Glutamatergic neuron (in vitro differentiated cells): Measurements from ENCODE around the gene MPG. TPM values are rescaled to one million over a fixed set of nuclear protein-coding genes. Genes with fewer than 3 reads are reported as not detected.

Experiments
- DNase-seq: peaks from one replicate; pipeline ENCODE4 v3.0.0; 2022
- H3K27ac Mint-ChIP-seq: one replicate; pipeline ENCODE4 v1.8.0; 2020; ENCODE audit warnings: mild to moderate bottlenecking, mixed read lengths, inconsistent platforms; ENCODE audit not compliant: unreplicated experiment
- H3K27me3 Mint-ChIP-seq: one replicate; pipeline ENCODE4 v1.8.0; 2020; ENCODE audit warnings: mild to moderate bottlenecking, moderate library complexity, mixed read lengths, inconsistent platforms; ENCODE audit not compliant: unreplicated experiment
- H3K36me3 Mint-ChIP-seq: one replicate; pipeline ENCODE4 v1.8.0; 2020; ENCODE audit warnings: mild to moderate bottlenecking, mixed read lengths, inconsistent platforms; ENCODE audit not compliant: unreplicated experiment
- H3K4me1 Mint-ChIP-seq: one replicate; pipeline ENCODE4 v1.8.0; 2020; ENCODE audit warnings: mild to moderate bottlenecking, low read depth, mixed read lengths, inconsistent platforms; ENCODE audit not compliant: unreplicated experiment
- H3K4me3 Mint-ChIP-seq: one replicate; pipeline ENCODE4 v1.8.0; 2020; ENCODE audit warnings: mild to moderate bottlenecking, mixed read lengths, inconsistent platforms; ENCODE audit not compliant: unreplicated experiment
- H3K9me3 Mint-ChIP-seq: one replicate; pipeline ENCODE4 v1.8.0; 2020; ENCODE audit warnings: mild to moderate bottlenecking, moderate library complexity, mixed read lengths, inconsistent platforms; ENCODE audit not compliant: unreplicated experiment
- CTCF ChIP-seq: fragments of 200-600 bp; sonication (generic); IDR thresholded peaks from one replicate; pipeline ENCODE4 v1.5.0; 2021; ENCODE audit not compliant: partially characterized antibody, unreplicated experiment
- total RNA-seq: library from RNA; stranded (reverse); fragmentation: NEBNext Ultra II Directional; extraction: Animal tissue kit (Norgen Biotek cat#: 25700); gene quantifications from one replicate; pipeline ENCODE4 v1.2.1, GENCODE V29; 2021; ENCODE audit not compliant: unreplicated experiment

MPG gene
- total RNA-seq, 1 donor from 2014 or later, result 24.7 TPM

GRCh38 chr16:71210-71539 lies 6.8 kb upstream of the MPG start:
- TF ChIP-seq CTCF, result no peak
- Mint-ChIP-seq H3K9me3 (peaks cover 5% of the 10 kb centered on the region), H3K36me3 (no peaks in the 10 kb centered on the region), H3K4me3 (peak overlapping the region; percentile 76), H3K27me3 (peaks cover 10% of the 10 kb centered on the region), H3K4me1 (peaks cover 14% of the 10 kb centered on the region), H3K27ac (no peak overlapping the region)
- no peak for DNase-seq

- no peak for TF ChIP-seq CTCF
- peak overlapping the region; percentile 76 for H3K4me3 Mint-ChIP-seq
- peak; percentile 64 for DNase-seq
- peaks cover 5% of the 10 kb centered on the region for H3K9me3 Mint-ChIP-seq
- no peaks in the 10 kb centered on the region for H3K36me3 Mint-ChIP-seq
- H3K27me3 Mint-ChIP-seq, result peaks cover 10% of the 10 kb centered on the region
- peaks cover 14% of the 10 kb centered on the region for H3K4me1 Mint-ChIP-seq
- H3K27ac Mint-ChIP-seq, result no peak overlapping the region
Observed at GRCh38 chr16:71540-72401, 6.3 kb upstream of the MPG start.

GRCh38 chr16:72561-73548 lies 5.2 kb upstream of the MPG start, which contains the start of gene RHBDF1:
RHBDF1 (minus strand) TSS chr16:72631; CDS start chr16:65015, 7,616 bp downstream.
- peak; percentile 62 for DNase-seq
- H3K4me1 Mint-ChIP-seq, result peaks cover 12% of the 10 kb centered on the region
- peak within 1 kb of the TSS; percentile 85 for H3K4me3 Mint-ChIP-seq
- no peaks in the 10 kb centered on the region for H3K36me3 Mint-ChIP-seq
- peaks cover 10% of the 10 kb centered on the region for H3K27me3 Mint-ChIP-seq
- H3K27ac Mint-ChIP-seq, result peak within 1 kb of the TSS; percentile 7
- peaks cover 3% of the 10 kb centered on the region for H3K9me3 Mint-ChIP-seq
- TF ChIP-seq CTCF, result no peak

GRCh38 chr16:74051-74746 lies 3.8 kb upstream of the MPG start:
- Mint-ChIP-seq H3K27ac (no peak overlapping the region), H3K36me3 (no peaks in the 10 kb centered on the region), H3K27me3 (peaks cover 10% of the 10 kb centered on the region), H3K9me3 (peaks cover 3% of the 10 kb centered on the region), H3K4me3 (no peak overlapping the region), H3K4me1 (peaks cover 12% of the 10 kb centered on the region)
- no peak for DNase-seq
- TF ChIP-seq CTCF, result no peak
